Mucosa of descending colon (tissue), 3 donors: ENCODE data around the gene CACNA1S. TPM values are rescaled to one million over a fixed set of nuclear protein-coding genes. Genes with fewer than 3 reads are reported as not detected.

Source experiments
- ATAC-seq: fragments of 200-7000 bp; cut with Tn5 transposase; one replicate; pipeline ENCODE4 v1.9.1; 2020; ENCODE audit warnings: mild to moderate bottlenecking, moderate library complexity
- DNase-seq, 3 donors: peaks; one replicate each; pipeline ENCODE4 v3.0.0-alpha.2; 2020
- H3K36me3 ChIP-seq: fragments of 200-600 bp; one replicate; pipeline ENCODE4 v1.8.0; 2021; ENCODE audit warnings: low read depth, mild to moderate bottlenecking
- H3K4me1 ChIP-seq: fragments of 200-600 bp; one replicate; pipeline ENCODE4 v1.8.0; 2021; ENCODE audit warnings: low read depth, mild to moderate bottlenecking
- H3K4me3 ChIP-seq: fragments of 200-600 bp; one replicate; pipeline ENCODE4 v1.8.0; 2021; ENCODE audit warnings: mild to moderate bottlenecking
- H3K9me3 ChIP-seq: fragments of 200-600 bp; one replicate; pipeline ENCODE4 v1.8.0; 2021; ENCODE audit warnings: mild to moderate bottlenecking
- CTCF ChIP-seq: fragments of 200-600 bp; IDR thresholded peaks from one replicate; pipeline ENCODE4 v1.8.0; 2022; ENCODE audit warnings: antibody characterized with exemption, mild to moderate bottlenecking
- intact Hi-C, 2 donors: fragments of 100-400 bp; cut with DNase I in 1 of 2; cut with micrococcal nuclease in 1 of 2; formaldehyde crosslinking; loops; one replicate each; pipeline versions ENCODE4 v1.11.0 to v1.11.1; 2022; cut with DNase I, micrococcal nuclease
- total RNA-seq, 3 donors: library from RNA; stranded (reverse); fragmentation: NEBNext Ultra II Directional in 2 of 3; extraction: Animal tissue kit (Norgen Biotek cat#: 25700) in 2 of 3; gene quantifications; one replicate each; pipeline versions ENCODE4 v1.2.1 to v1.2.4, GENCODE V29; 2021 to 2023
- donor health status: DM: no; HTN: no; CAD: no; lungs with moderate emphysema.
- donor health status: DM: no; HTN: no; CAD: no.
- donor health status: DM: no; HTN: yes; CAD: no.

Gene CACNA1S
- total RNA-seq, 3 donors from 2014 or later, result not detected

GRCh38 chr1:201100169-201100930 lies 11.9 kb downstream of the CACNA1S start:
- no peak for ATAC-seq
- Histone ChIP-seq H3K4me1 (no peaks in the 10 kb centered on the region), H3K36me3 (no peaks in the 10 kb centered on the region), H3K4me3 (no peak overlapping the region), H3K9me3 (no peaks in the 10 kb centered on the region)
- no peak for TF ChIP-seq CTCF
- intact Hi-C loops, result no loop called here
- DNase-seq, result no peak

- DNase-seq (no peak), ATAC-seq (no peak)
- intact Hi-C loops, result no loop called here
- no peaks in the 10 kb centered on the region for H3K36me3 ChIP-seq
- no peaks in the 10 kb centered on the region for H3K4me1 ChIP-seq
- H3K9me3 ChIP-seq, result no peaks in the 10 kb centered on the region
- TF ChIP-seq CTCF, result no peak
- no peak overlapping the region for H3K4me3 ChIP-seq
These were observed 13.1 kb downstream of the CACNA1S start for GRCh38 chr1:201098992-201099677.

GRCh38 chr1:201096977-201097856 lies 15.0 kb downstream of the CACNA1S start:
- no peak overlapping the region for H3K4me3 ChIP-seq
- intact Hi-C loops, result no loop called here
- ATAC-seq, result no peak
- H3K9me3 ChIP-seq, result no peaks in the 10 kb centered on the region
- DNase-seq, result no peak
- no peaks in the 10 kb centered on the region for H3K36me3 ChIP-seq
- no peaks in the 10 kb centered on the region for H3K4me1 ChIP-seq
- no peak for TF ChIP-seq CTCF

GRCh38 chr1:201096041-201096461 lies 16.2 kb downstream of the CACNA1S start:
- Histone ChIP-seq H3K4me1 (no peaks in the 10 kb centered on the region), H3K4me3 (no peak overlapping the region), H3K36me3 (no peaks in the 10 kb centered on the region), H3K9me3 (no peaks in the 10 kb centered on the region)
- no peak for DNase-seq
- TF ChIP-seq CTCF, result no peak
- ATAC-seq, result no peak
- intact Hi-C loops, result no loop called here

- Histone ChIP-seq H3K9me3 (no peaks in the 10 kb centered on the region), H3K4me1 (no peaks in the 10 kb centered on the region), H3K36me3 (no peaks in the 10 kb centered on the region), H3K4me3 (no peak overlapping the region)
- DNase-seq (no peak), ATAC-seq (no peak)
- intact Hi-C loops, result no loop called here
- TF ChIP-seq CTCF, result no peak
These were observed 16.6 kb downstream of the CACNA1S start for GRCh38 chr1:201095581-201095980.
